Measurements from ENCODE around the gene FREM2.

DNA sequence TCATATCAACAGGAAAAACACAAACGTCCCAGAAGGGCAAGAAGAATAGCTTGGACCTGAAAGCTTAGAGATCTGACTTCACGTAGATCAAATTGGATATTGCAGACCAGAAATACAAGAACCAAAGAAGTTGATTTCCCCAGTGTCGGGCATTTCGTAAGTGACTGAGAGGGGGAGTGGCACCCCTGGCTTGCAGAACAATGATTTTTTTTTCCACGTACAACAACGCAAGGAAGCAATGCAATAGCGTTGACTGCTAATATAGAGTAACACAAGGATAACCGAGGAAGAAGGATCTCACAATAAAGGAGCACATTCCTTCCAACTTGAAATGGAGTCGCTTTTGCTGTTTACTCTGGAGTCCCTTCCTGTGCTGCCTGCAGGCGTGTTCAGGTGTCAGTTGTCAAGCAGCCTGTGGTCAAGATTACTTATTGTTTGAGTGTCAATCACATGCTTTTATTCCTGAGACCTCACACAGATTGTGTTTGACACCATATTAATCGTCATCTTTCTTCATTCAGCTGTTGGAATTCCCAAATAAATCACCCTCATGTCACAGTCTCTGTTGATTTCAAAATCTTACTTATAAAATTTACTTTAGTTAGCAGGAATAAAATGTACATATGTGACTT, 139.4 kb downstream of the FREM2 start:
- TF ChIP-seq EP300 (IDR thresholded peaks at IDR 0.05) (no peak), CTCF (IDR thresholded peaks at IDR 0.05) (no peak)
